SK-N-MC (cell line): ENCODE measurements around the gene AGAP1.

ENCODE experiments used
- EZH2 ChIP-seq: fragments of 200-600 bp; sonication (generic); IDR thresholded peaks from one replicate; pipeline ENCODE4 v1.6.1; 2017; ENCODE audit warnings: antibody characterized with exemption
- POLR2AphosphoS5 ChIP-seq: IDR thresholded peaks from 2 replicates; pipeline ENCODE4 v1.6.1; 2012; ENCODE audit warnings: mild to moderate bottlenecking, low read depth, low read length, borderline replicate concordance

DNA sequence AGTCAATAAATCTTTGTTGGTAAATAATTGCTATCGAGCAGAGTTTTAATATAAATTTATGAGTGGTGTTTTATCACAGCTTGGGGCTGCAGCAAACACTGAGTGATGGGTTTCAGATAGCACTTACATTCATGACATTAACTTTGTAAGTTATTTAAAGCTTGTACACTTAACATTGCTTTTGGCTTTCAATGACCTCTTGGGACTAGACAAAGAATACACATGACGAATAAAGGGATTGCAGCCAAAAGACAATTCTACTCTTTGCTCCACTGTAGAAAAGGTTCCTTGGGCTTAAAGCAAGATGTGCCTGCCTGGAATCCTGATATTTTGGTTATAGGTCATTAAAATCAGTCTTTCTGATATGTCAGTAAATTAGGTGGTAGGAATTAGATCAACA is 374.8 kb downstream of the AGAP1 start:
- TF ChIP-seq EZH2 (no peak), POLR2AphosphoS5 (no peak)
